PC-9 (cell line): ENCODE data around the gene KCNJ6. TPM values are rescaled to one million over a fixed set of nuclear protein-coding genes. Genes with fewer than 3 reads are reported as not detected.

ENCODE experiments used
- BruUV-seq: library from RNA; stranded (reverse); fragments of 400-500 nt; replicated peaks from 2 replicates; lab custom pipeline; 2021; lab: Mats Ljungman, UMichigan
- CTCF ChIA-PET: fragments of 300-600 bp; sonication (Branson Sonifier 250); formaldehyde crosslinking; loops from one replicate; lab custom pipeline; 2022; ENCODE audit warnings: antibody characterized with exemption; lab: Charles Lee
- POLR2A ChIA-PET: fragments of 300-600 bp; sonication (Branson Sonifier 250); formaldehyde crosslinking; loops from one replicate; lab custom pipeline; 2022; ENCODE audit warnings: antibody characterized with exemption; ENCODE audit not compliant: unreplicated experiment; lab: Charles Lee
- DNase-seq, 2 experiments: peaks; one replicate each; pipeline versions ENCODE4 v3.0.0 to v3.0.0-alpha.2; 2015 to 2022; ENCODE audit warnings: mixed read lengths in 1 of 2
- H2AFZ ChIP-seq: fragments of 200-600 bp; sonication (generic); 2 replicates; pipeline ENCODE4 v1.8.1; 2017; ENCODE audit warnings: antibody characterized with exemption
- H3F3A ChIP-seq: fragments of 200-600 bp; sonication (generic); 2 replicates; pipeline ENCODE4 v1.8.1; 2017; ENCODE audit warnings: antibody characterized with exemption, mild to moderate bottlenecking, low read depth; ENCODE audit not compliant: insufficient read depth
- H3K27ac ChIP-seq: fragments of 200-600 bp; sonication (generic); 2 replicates; pipeline ENCODE4 v1.6.1; 2016; ENCODE audit warnings: mixed run types
- H3K27me3 ChIP-seq: fragments of 200-600 bp; sonication (generic); 2 replicates; pipeline ENCODE4 v1.6.1; 2016; ENCODE audit warnings: low read depth, mixed run types; ENCODE audit not compliant: insufficient read depth
- H3K36me3 ChIP-seq: fragments of 200-600 bp; sonication (generic); 2 replicates; pipeline ENCODE4 v1.6.1; 2016; ENCODE audit warnings: low read depth, mixed run types
- H3K4me1 ChIP-seq: fragments of 200-600 bp; sonication (generic); replicated peaks from 2 replicates; pipeline ENCODE4 v1.6.1; 2016; ENCODE audit warnings: mixed run types; ENCODE audit not compliant: insufficient read depth
- H3K4me2 ChIP-seq: fragments of 200-600 bp; sonication (generic); 2 replicates; pipeline ENCODE4 v1.6.1; 2017; ENCODE audit warnings: mixed run types
- H3K4me3 ChIP-seq: fragments of 200-600 bp; sonication (generic); 2 replicates; pipeline ENCODE4 v1.6.1; 2016; ENCODE audit warnings: mixed run types
- H3K79me2 ChIP-seq: fragments of 200-600 bp; sonication (generic); 2 replicates; pipeline ENCODE4 v1.6.1; 2017; ENCODE audit warnings: low read depth, mixed run types
- H3K9me2 ChIP-seq: fragments of 200-600 bp; sonication (generic); 2 replicates; pipeline ENCODE4 v1.8.1; 2017; ENCODE audit warnings: mild to moderate bottlenecking; ENCODE audit not compliant: insufficient read depth
- H3K9me3 ChIP-seq: fragments of 200-600 bp; sonication (generic); 2 replicates; pipeline ENCODE4 v1.8.1; 2016; ENCODE audit warnings: low read depth; ENCODE audit not compliant: insufficient read depth
- H4K20me1 ChIP-seq: fragments of 200-600 bp; sonication (generic); 2 replicates; pipeline ENCODE4 v1.8.1; 2017; ENCODE audit not compliant: insufficient read depth
- CTCF ChIP-seq: fragments of 200-600 bp; sonication (generic); conservative IDR thresholded peaks from 2 replicates; pipeline ENCODE4 v1.6.1; 2017; ENCODE audit warnings: mixed run types, antibody characterized with exemption, mild to moderate bottlenecking, moderate library complexity
- EZH2 ChIP-seq: fragments of 200-600 bp; sonication (generic); IDR thresholded peaks from 2 replicates; pipeline ENCODE4 v1.8.0; 2017; ENCODE audit warnings: antibody characterized with exemption, low read depth
- intact Hi-C: fragments of 100-400 bp; cut with micrococcal nuclease; formaldehyde crosslinking; loops from one replicate; pipeline ENCODE4 v1.10.0; 2022; ENCODE audit not compliant: unreplicated experiment
- total RNA-seq: library from RNA; stranded (reverse); gene quantifications from 2 replicates; pipeline ENCODE4 v1.2.3, GENCODE V29; 2021

Gene KCNJ6
- total RNA-seq, 1 experiment from 2014 or later: not detected

- no peak for DNase-seq
- Histone ChIP-seq H3K4me2 (no peak overlapping the region), H3K4me1 (no peaks in the 10 kb centered on the region), H3K27ac (no peak overlapping the region), H4K20me1 (no peaks in the 10 kb centered on the region), H3F3A (no peaks in the 10 kb centered on the region), H3K79me2 (no peaks in the 10 kb centered on the region), H3K27me3 (no peaks in the 10 kb centered on the region), H2AFZ (no peak overlapping the region), H3K36me3 (no peaks in the 10 kb centered on the region), H3K9me3 (no peaks in the 10 kb centered on the region), H3K9me2 (no peaks in the 10 kb centered on the region), H3K4me3 (no peak overlapping the region)
- no TSS peak for BruUV-seq
- CTCF ChIA-PET: no interaction called here
- intact Hi-C loops: no loop called here
- POLR2A ChIA-PET: no interaction called here
- no peak for TF ChIP-seq EZH2
- TF ChIP-seq CTCF: no peak
Observed at GRCh38 chr21:37855271-37855646, 61.0 kb downstream of the KCNJ6 start.

- CTCF ChIA-PET: no interaction called here
Observed at GRCh38 chr21:37849506-37850102, 66.7 kb downstream of the KCNJ6 start.

GRCh38 chr21:37848721-37849490, 67.4 kb downstream of the KCNJ6 start:
- BruUV-seq: no TSS peak
- intact Hi-C loops: no loop called here
- no peaks in the 10 kb centered on the region for H4K20me1 ChIP-seq
- H3K4me1 ChIP-seq: no peaks in the 10 kb centered on the region
- H3K9me2 ChIP-seq: no peaks in the 10 kb centered on the region
- H3K27ac ChIP-seq: no peak overlapping the region
- H3K36me3 ChIP-seq: no peaks in the 10 kb centered on the region
- no peaks in the 10 kb centered on the region for H3K27me3 ChIP-seq
- no peaks in the 10 kb centered on the region for H3F3A ChIP-seq
- no peaks in the 10 kb centered on the region for H3K9me3 ChIP-seq
- ChIA-PET POLR2A (no interaction called here), CTCF (no interaction called here)
- no peak overlapping the region for H3K4me3 ChIP-seq
- no peaks in the 10 kb centered on the region for H3K79me2 ChIP-seq
- DNase-seq: no peak
- no peak overlapping the region for H3K4me2 ChIP-seq
- no peak overlapping the region for H2AFZ ChIP-seq
- TF ChIP-seq CTCF (no peak), EZH2 (no peak)

More at GRCh38 chr21:37849506-37850102, 66.7 kb downstream of the KCNJ6 start:
- Histone ChIP-seq H3K4me3 (no peak overlapping the region), H3F3A (no peaks in the 10 kb centered on the region), H3K9me2 (no peaks in the 10 kb centered on the region), H4K20me1 (no peaks in the 10 kb centered on the region), H3K9me3 (no peaks in the 10 kb centered on the region), H3K36me3 (no peaks in the 10 kb centered on the region), H2AFZ (no peak overlapping the region), H3K4me1 (no peaks in the 10 kb centered on the region), H3K27ac (no peak overlapping the region), H3K4me2 (no peak overlapping the region), H3K79me2 (no peaks in the 10 kb centered on the region), H3K27me3 (no peaks in the 10 kb centered on the region)
- intact Hi-C loops: no loop called here
- no TSS peak for BruUV-seq
- no peak for TF ChIP-seq CTCF
- TF ChIP-seq EZH2: no peak
- POLR2A ChIA-PET: no interaction called here
- DNase-seq: no peak
